T-helper 2 cell treated with Interferon-gamma antibody and Interleukin-4, amounts not matched to agents 5 μg/mL and 100 μg/mL, for 36 hours (primary cell): Measurements from ENCODE around the gene GOT1.

Source experiments
- DNase-seq: peaks from one replicate; pipeline ENCODE4 v3.0.0; 2021; ENCODE audit warnings: low spot score
- H3K27ac Mint-ChIP-seq: one replicate; pipeline ENCODE4 v1.8.0; 2021; ENCODE audit warnings: mild to moderate bottlenecking, mixed read lengths
- H3K27me3 Mint-ChIP-seq: one replicate; pipeline ENCODE4 v1.8.0; 2021; ENCODE audit warnings: low read depth, mixed read lengths
- H3K36me3 Mint-ChIP-seq: one replicate; pipeline ENCODE4 v1.8.0; 2021; ENCODE audit warnings: low read depth, mixed read lengths
- H3K4me1 Mint-ChIP-seq: one replicate; pipeline ENCODE4 v1.8.0; 2021; ENCODE audit warnings: low read depth, mixed read lengths
- H3K4me3 Mint-ChIP-seq: one replicate; pipeline ENCODE4 v1.8.0; 2022; ENCODE audit warnings: mild to moderate bottlenecking, moderate library complexity, mixed read lengths
- H3K9me3 Mint-ChIP-seq: one replicate; pipeline ENCODE4 v1.8.0; 2021; ENCODE audit warnings: mixed read lengths

GOT1 gene

DNA sequence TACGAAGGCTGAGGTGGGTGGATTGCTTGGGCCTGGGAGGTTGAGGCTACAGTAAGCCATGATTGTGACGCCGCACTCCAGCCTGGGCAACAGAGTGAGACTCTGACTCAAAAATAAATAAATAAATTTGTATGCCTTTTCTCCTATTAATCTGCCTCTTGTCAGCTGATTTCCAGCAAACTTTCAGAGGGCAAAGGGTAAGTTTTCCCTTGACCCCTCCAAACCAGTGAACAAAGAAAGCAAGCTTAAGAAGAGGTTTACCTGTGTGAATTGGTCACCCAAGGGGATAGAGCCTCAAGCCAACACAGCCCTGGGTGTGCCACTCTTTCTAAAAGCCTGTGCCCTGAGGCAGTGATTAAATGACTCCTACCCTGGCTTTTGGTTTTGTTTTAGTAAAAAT is 30.8 kb downstream of the GOT1 start:
- H3K36me3 Mint-ChIP-seq = peaks cover 26% of the 10 kb centered on the region
- no peak overlapping the region for H3K27ac Mint-ChIP-seq
- H3K4me1 Mint-ChIP-seq = peaks cover 4% of the 10 kb centered on the region
- H3K9me3 Mint-ChIP-seq = no peaks in the 10 kb centered on the region
- no peaks in the 10 kb centered on the region for H3K27me3 Mint-ChIP-seq
- H3K4me3 Mint-ChIP-seq = no peak overlapping the region
- DNase-seq = no peak

DNA sequence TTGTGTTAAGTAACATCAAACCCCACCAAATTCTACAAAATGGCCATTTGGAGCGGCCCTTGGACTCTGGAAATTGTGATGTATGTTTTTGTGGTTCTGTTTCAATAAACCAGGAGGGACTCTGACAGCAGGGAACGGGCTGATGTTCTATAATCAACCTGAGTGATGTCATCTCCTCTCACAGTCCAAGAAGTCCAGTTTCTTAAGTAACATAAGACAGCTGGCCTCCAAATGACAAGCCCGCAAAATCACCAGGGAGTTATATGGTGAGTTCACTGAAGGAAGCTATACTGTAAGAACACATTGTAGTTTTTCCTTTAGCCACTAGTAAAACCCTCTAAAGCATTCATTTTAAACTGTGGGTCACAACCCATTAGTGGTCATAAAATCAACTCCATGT is 34.0 kb downstream of the GOT1 start:
- Mint-ChIP-seq H3K9me3 (no peaks in the 10 kb centered on the region), H3K4me3 (no peak overlapping the region), H3K27me3 (no peaks in the 10 kb centered on the region), H3K36me3 (peaks cover 8% of the 10 kb centered on the region), H3K4me1 (peaks cover 9% of the 10 kb centered on the region), H3K27ac (no peak overlapping the region)
- no peak for DNase-seq

DNA sequence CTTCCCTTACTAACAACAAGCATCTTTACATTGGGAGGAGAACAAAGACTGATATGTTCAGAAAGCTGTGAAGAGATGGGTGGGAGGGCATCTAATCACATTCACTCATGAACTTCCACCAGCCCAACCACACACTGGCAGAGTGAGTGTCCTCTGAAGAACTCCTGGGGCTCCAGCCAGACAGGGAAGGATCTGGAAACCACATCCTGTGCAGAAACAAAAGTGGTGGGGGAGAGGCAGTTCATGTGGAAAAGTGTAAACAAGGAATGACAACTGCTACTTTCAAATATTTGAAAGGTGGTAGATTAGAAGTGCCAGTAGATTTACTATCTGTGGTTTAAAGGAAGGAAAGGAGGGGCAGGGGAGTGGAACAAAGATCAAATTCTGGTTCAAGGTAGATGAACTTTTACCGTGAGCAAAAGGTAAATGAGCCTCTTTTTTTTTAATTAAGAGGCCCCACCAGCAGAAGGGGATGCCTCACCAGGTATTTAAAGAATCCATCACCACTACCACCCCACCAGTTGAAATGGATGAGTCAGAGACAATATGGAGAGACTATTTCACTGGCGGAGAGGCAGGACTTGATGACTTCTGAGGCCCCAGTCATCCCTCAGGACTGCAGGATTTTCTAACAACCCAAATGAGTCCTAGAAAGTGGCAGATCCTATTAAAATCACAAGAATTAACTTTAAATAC is 34.5 kb downstream of the GOT1 start:
- Mint-ChIP-seq H3K4me1 (peaks cover 9% of the 10 kb centered on the region), H3K27me3 (no peaks in the 10 kb centered on the region), H3K4me3 (no peak overlapping the region), H3K9me3 (no peaks in the 10 kb centered on the region), H3K27ac (no peak overlapping the region), H3K36me3 (peaks cover 8% of the 10 kb centered on the region)
- no peak for DNase-seq

DNA sequence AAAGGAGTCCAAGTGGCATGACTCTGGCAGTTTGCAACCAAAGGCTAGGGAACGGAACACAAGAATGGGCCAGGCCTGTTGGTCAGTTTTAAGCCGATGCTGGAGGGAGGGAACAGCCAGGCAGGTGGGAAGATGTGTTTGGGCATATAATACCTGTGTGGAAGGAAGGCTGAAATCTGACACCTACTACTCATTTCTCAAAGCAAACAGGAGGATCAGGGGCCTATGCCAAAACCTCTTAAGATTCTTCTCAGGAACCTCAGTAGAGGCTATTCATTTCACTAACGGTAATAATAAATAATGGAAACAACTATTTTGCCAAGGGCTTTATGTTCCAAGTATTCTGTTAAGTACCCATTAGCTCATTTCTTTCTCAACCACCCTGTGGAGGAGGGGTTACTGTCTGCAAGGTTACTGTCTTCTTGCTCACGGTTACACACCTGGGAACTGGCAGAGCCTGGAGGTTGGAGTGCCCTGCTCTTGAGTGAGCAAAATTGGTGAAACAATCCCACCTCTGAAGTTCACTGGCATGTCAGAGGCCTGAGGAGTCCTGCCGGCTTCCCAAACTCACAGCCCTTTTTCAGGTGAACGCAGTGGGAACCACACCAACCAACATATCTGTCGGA is 35.5 kb downstream of the GOT1 start:
- Mint-ChIP-seq H3K27ac (no peak overlapping the region), H3K36me3 (peaks cover 8% of the 10 kb centered on the region), H3K4me3 (no peak overlapping the region), H3K9me3 (no peaks in the 10 kb centered on the region), H3K27me3 (no peaks in the 10 kb centered on the region), H3K4me1 (peaks cover 9% of the 10 kb centered on the region)
- no peak for DNase-seq

DNA sequence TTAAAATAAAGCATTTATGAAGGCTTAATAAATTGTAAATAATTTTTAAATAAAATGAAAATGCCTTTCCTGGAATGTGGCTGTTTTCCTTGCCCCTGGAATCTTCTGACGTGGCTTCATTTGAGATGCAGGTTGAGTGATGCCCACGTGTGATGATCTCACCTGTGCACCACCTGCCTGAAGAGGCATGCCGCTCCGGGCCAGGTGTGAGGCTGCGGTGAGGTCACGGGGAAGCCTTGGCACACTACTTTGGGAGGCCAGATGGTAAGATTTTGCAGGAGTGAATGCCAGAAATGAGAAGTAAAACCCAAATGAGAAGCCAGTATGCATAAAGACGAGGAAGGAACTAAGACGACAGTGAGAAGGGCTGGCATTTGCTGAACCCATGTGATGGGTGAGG is 36.2 kb downstream of the GOT1 start:
- Mint-ChIP-seq H3K36me3 (peaks cover 8% of the 10 kb centered on the region), H3K4me1 (peaks cover 9% of the 10 kb centered on the region), H3K4me3 (no peak overlapping the region), H3K27ac (no peak overlapping the region), H3K27me3 (no peaks in the 10 kb centered on the region), H3K9me3 (no peaks in the 10 kb centered on the region)
- no peak for DNase-seq

DNA sequence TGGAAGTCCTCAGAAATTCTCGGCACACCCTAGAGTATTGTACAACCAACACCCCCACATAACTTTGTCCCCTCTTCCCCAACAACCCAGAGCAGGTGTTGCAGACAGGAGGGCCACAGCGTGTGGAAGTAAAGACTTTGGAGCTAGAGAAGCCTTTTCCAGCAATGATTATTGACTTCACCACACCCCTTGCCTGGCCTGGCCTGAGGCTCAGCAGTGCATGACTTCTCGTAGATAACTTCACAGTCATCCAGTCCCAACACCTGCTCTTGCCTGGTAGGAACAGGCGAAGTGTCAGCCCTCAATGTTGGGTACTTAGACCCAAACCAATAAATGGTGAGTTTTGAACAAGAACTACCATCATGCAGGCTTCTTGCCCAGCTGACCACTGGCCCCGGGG is 36.7 kb downstream of the GOT1 start:
- Mint-ChIP-seq H3K36me3 (peaks cover 8% of the 10 kb centered on the region), H3K27ac (no peak overlapping the region), H3K4me3 (no peak overlapping the region), H3K4me1 (peaks cover 9% of the 10 kb centered on the region), H3K9me3 (no peaks in the 10 kb centered on the region), H3K27me3 (no peaks in the 10 kb centered on the region)
- no peak for DNase-seq

DNA sequence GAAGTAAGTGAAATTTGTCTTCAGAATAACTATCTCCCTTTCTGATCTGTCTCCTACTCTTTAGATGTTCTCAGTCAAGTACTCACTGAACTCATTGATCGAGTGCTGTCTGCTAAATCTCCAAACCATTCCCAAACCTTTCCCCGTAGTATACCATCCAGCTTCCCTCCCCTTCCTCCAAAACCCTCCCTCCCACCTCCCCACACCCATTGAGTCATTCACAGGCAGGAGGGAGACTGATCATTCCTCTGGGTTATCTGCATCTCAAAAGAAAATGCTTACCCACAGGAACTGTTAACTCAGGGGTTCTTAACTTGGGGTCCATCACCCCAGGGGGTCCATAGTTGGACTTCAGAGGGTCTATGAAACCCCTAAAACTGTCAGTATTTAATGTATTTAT is 37.4 kb downstream of the GOT1 start:
- peaks cover 9% of the 10 kb centered on the region for H3K4me1 Mint-ChIP-seq
- no peak overlapping the region for H3K27ac Mint-ChIP-seq
- H3K9me3 Mint-ChIP-seq = no peaks in the 10 kb centered on the region
- H3K4me3 Mint-ChIP-seq = no peak overlapping the region
- H3K36me3 Mint-ChIP-seq = peaks cover 8% of the 10 kb centered on the region
- no peaks in the 10 kb centered on the region for H3K27me3 Mint-ChIP-seq
- DNase-seq = no peak

DNA sequence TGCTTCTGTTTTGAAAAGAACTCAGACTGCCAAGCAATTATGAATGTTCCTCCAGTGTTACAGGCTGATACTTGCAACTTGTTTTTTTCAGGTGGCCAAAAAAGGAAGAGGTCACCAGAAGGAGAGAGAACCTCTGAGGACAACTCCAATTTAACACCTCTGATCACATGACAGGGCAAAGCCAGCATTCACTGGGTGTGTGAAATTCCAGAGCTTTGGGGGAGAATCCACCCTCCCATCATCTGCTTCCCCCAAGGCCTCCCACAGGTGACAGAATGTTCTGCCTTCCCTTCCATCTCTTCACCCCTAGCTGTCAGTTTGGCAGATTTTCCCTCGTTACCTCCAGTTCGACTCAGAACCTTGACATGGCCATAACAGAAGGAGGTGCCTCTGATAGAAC is 39.1 kb downstream of the GOT1 start:
- DNase-seq = no peak
- Mint-ChIP-seq H3K4me3 (no peak overlapping the region), H3K27me3 (no peaks in the 10 kb centered on the region), H3K4me1 (peaks cover 9% of the 10 kb centered on the region), H3K36me3 (no peaks in the 10 kb centered on the region), H3K9me3 (no peaks in the 10 kb centered on the region), H3K27ac (no peak overlapping the region)

DNA sequence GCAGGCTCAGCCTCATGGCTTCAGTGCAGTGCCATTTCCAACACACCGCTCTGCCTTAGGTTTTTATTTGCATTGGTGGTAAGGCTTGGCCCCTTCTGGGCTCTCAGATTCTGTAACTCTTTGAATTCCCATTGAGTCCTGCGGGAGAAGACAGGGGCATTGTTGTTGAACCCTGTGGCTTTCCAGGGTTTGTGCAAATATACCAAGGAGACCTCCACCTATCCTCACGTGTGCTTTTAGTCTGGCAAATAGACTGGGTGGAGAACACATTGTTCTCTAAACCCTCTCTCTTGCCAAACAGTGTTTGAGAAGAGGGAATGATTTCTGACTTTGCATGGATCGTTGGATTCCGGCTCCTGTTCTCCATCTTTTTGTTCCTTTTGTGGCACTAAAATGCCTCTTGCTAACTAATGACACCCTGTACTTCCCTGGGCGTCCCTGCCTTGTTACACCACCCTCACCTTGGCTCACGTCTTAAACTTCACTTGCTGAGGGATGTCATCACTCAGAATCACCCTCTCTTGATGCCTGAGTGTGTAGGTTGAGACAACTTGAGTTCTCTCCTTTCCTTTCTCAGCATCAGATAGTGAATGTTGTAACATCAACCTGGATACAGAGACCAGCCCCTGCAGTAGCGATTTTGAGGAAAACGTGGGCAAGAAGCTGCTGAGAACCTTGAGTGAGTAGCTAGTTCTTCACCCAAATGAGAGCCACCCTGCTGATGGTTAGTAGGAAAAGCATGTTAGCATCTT is 40.5 kb downstream of the GOT1 start:
- Mint-ChIP-seq H3K9me3 (no peaks in the 10 kb centered on the region), H3K4me3 (no peak overlapping the region), H3K27me3 (peaks cover 3% of the 10 kb centered on the region), H3K4me1 (peaks cover 5% of the 10 kb centered on the region), H3K27ac (no peak overlapping the region), H3K36me3 (no peaks in the 10 kb centered on the region)
- no peak for DNase-seq

DNA sequence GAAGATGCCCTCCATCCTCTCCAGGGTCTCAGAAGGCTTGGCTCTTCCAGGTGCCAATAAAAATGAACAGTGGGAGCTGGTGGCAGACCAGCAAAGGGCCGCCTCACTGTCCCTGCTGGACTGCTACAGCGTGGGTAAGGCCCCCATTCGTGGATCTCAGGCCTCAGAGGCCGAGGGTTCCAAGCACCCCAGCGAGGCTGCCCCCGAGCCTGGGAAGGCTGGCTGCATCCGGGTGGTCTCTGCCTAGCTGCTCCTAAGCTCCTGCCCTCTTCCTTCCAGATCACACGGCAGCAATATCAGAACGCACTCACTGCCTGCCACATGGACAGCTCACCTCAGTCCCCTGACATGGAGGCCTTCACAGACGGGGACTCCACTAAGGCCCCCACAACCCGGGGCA is 42.9 kb downstream of the GOT1 start:
- DNase-seq = no peak
- H3K36me3 Mint-ChIP-seq = no peaks in the 10 kb centered on the region
- H3K4me3 Mint-ChIP-seq = no peak overlapping the region
- no peaks in the 10 kb centered on the region for H3K9me3 Mint-ChIP-seq
- H3K27me3 Mint-ChIP-seq = peaks cover 3% of the 10 kb centered on the region
- H3K27ac Mint-ChIP-seq = no peak overlapping the region
- peaks cover under 1% of the 10 kb centered on the region for H3K4me1 Mint-ChIP-seq

DNA sequence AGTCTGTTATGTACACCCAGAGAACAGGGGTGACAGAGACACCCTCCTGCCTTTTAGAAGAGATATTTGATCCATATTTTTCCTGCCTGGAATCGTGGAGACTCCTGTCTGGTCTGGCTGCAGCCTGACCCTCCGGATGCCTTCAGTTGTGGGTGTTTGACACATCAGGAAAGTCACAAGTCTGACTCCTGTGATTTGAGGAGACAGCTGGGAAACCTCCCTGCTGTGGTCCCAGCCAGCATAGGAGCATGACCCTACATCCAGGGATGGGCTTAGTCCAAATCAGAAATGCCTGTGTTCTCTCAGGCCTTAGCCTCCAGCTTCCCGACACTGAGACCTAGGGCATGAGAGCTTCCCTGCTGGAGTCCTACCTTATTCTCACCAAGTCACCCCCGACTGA is 43.4 kb downstream of the GOT1 start:
- H3K4me3 Mint-ChIP-seq = no peak overlapping the region
- DNase-seq = no peak
- H3K27ac Mint-ChIP-seq = no peak overlapping the region
- no peaks in the 10 kb centered on the region for H3K36me3 Mint-ChIP-seq
- no peaks in the 10 kb centered on the region for H3K9me3 Mint-ChIP-seq
- peaks cover 5% of the 10 kb centered on the region for H3K27me3 Mint-ChIP-seq
- H3K4me1 Mint-ChIP-seq = no peaks in the 10 kb centered on the region

DNA sequence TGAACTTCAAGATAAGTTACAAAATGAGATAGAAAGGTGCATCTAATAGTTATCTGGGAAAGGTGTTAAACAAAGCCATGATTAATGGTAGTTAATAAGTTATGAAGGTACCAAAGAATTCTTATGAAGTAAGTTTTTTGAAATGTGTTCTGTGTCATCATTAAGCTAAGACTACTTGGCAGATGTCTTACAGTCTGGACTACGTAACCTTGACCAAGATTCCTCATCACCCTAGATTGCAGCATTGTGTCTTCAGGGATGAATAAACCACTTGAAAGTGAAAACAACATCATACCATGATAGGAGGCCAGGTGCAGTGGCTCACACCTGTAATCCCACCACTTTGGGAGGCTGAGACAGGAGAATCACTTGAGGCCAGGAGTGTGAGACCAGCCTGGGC is 48.2 kb downstream of the GOT1 start:
- no peaks in the 10 kb centered on the region for H3K9me3 Mint-ChIP-seq
- H3K27ac Mint-ChIP-seq = no peak overlapping the region
- DNase-seq = no peak
- H3K4me1 Mint-ChIP-seq = no peaks in the 10 kb centered on the region
- no peaks in the 10 kb centered on the region for H3K36me3 Mint-ChIP-seq
- no peak overlapping the region for H3K4me3 Mint-ChIP-seq
- H3K27me3 Mint-ChIP-seq = peaks cover 5% of the 10 kb centered on the region

DNA sequence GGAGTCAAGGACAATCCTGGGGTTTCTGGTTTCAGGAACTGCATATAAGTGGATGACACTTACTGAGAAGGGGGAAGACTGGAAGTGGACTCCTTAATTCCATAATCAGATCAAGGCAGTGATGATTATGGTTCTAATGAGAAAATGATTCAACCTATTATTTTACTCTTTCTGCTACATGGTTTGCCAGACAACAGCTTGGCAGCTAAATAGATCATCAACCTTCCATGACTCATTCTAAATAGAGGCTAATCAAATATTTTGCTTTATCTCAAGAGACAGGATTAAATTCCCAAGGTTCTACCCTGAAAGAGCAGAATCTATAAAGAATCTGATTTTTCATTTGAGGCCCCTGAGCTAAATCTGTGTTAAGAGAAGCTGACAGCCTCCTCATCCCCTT is 55.0 kb downstream of the GOT1 start:
- DNase-seq = no peak
- Mint-ChIP-seq H3K36me3 (no peaks in the 10 kb centered on the region), H3K27me3 (peaks cover 19% of the 10 kb centered on the region), H3K4me3 (no peak overlapping the region), H3K9me3 (no peaks in the 10 kb centered on the region), H3K4me1 (peaks cover 7% of the 10 kb centered on the region), H3K27ac (no peak overlapping the region)

DNA sequence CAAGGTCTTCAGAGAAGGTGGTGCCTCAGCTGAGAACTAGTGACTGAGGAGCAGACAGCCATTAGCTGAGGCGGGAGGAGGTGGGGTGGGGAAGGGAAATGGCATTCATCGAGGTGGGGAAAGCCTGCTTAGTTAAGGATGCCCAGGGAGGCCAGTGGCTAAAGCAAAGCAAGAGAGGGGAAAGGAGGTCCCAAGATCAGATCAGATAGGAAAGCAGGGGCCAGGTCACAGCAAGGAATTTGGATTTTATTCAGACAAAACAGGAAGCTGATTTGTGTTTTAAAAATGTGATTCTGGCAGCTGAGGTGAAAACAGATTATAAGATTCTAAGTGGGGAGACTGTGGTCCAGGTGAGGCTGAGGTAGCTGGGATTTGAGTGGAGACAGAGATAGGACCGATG is 55.5 kb downstream of the GOT1 start:
- H3K4me1 Mint-ChIP-seq = peaks cover 7% of the 10 kb centered on the region
- no peak overlapping the region for H3K27ac Mint-ChIP-seq
- H3K36me3 Mint-ChIP-seq = no peaks in the 10 kb centered on the region
- no peak overlapping the region for H3K4me3 Mint-ChIP-seq
- H3K27me3 Mint-ChIP-seq = peaks cover 19% of the 10 kb centered on the region
- no peak for DNase-seq
- no peaks in the 10 kb centered on the region for H3K9me3 Mint-ChIP-seq
